Bronchial epithelial cell (primary cell): ENCODE measurements around the gene ARSI. TPM values are rescaled to one million over a fixed set of nuclear protein-coding genes. Genes with fewer than 3 reads are reported as not detected.
A peak's percentile ranks its signal among the peaks of the same experiment; 100 is the strongest.

Source experiments
- DNase-seq: peaks from one replicate; pipeline ENCODE4 v3.0.0-alpha.2; 2010; ENCODE audit warnings: low read depth
- FAIRE-seq: peaks from 2 replicates; lab custom pipeline; 2011; peaks lifted over from hg19 to GRCh38; lab: Jason Lieb, UNC
- H3K27me3 ChIP-seq: 2 replicates; pipeline ENCODE4 v1.5.1; 2011; ENCODE audit warnings: low read length; ENCODE audit not compliant: control insufficient read depth, insufficient read depth
- H3K36me3 ChIP-seq: 2 replicates; pipeline ENCODE4 v1.5.1; 2011; ENCODE audit warnings: low read length; ENCODE audit not compliant: control insufficient read depth, insufficient read depth
- H3K4me3 ChIP-seq: 2 replicates; pipeline ENCODE4 v1.5.1; 2011; ENCODE audit warnings: mild to moderate bottlenecking, low read depth, low read length, control low read depth
- CTCF ChIP-seq: IDR thresholded peaks from 2 replicates; pipeline ENCODE4 v1.5.1; 2011; ENCODE audit warnings: mild to moderate bottlenecking, moderate library complexity, low read length, control low read depth, inconsistent platforms; ENCODE audit not compliant: insufficient read depth, severe bottlenecking
- total RNA-seq: library from RNA; depleted of rRNA; stranded (reverse); fragments of >200 nt; gene quantifications from 2 replicates; pipeline ENCODE4 v1.2.1, GENCODE V29; 2014

ARSI gene
- total RNA-seq, 1 donor from 2014 or later, result 5.8 TPM

GRCh38 chr5:150297934-150298595, 4.6 kb downstream of the ARSI start:
- H3K4me3 ChIP-seq, result no peak overlapping the region
- no peak for FAIRE-seq
- no peaks in the 10 kb centered on the region for H3K27me3 ChIP-seq
- DNase-seq, result no peak
- H3K36me3 ChIP-seq, result peaks cover 2% of the 10 kb centered on the region
- no peak for TF ChIP-seq CTCF

GRCh38 chr5:150297236-150297890, 5.3 kb downstream of the ARSI start:
- FAIRE-seq, result no peak
- peaks cover 2% of the 10 kb centered on the region for H3K36me3 ChIP-seq
- no peak overlapping the region for H3K4me3 ChIP-seq
- no peak for TF ChIP-seq CTCF
- H3K27me3 ChIP-seq, result no peaks in the 10 kb centered on the region
- DNase-seq, result no peak

- TF ChIP-seq CTCF, result no peak
- DNase-seq (no peak), FAIRE-seq (no peak)
- Histone ChIP-seq H3K27me3 (no peaks in the 10 kb centered on the region), H3K4me3 (no peak overlapping the region), H3K36me3 (peaks cover 2% of the 10 kb centered on the region)
Measured at GRCh38 chr5:150296496-150296895, 6.2 kb downstream of the ARSI start.

- Histone ChIP-seq H3K36me3 (peaks cover 2% of the 10 kb centered on the region), H3K27me3 (no peaks in the 10 kb centered on the region), H3K4me3 (no peak overlapping the region)
- TF ChIP-seq CTCF, result no peak
- peak; percentile 88 for FAIRE-seq
- peak; percentile 74 for DNase-seq
Measured at GRCh38 chr5:150295741-150296486, 6.8 kb downstream of the ARSI start.

- DNase-seq, result peak; percentile 85
- no peak for TF ChIP-seq CTCF
Measured at GRCh38 chr5:150295172-150295634, 7.5 kb downstream of the ARSI start.

More at GRCh38 chr5:150295172-150295634, 7.5 kb downstream of the ARSI start:
- no peak overlapping the region for H3K4me3 ChIP-seq
- no peaks in the 10 kb centered on the region for H3K27me3 ChIP-seq
- FAIRE-seq, result peak; percentile 89
- H3K36me3 ChIP-seq, result peaks cover 2% of the 10 kb centered on the region
